ENCODE data around the gene TMEM150C.

- no peak for TF ChIP-seq CTCF (IDR thresholded peaks at IDR 0.05)
- TF ChIP-seq POLR2A (IDR thresholded peaks at IDR 0.05) = no peak
These were observed 42.7 kb downstream of the TMEM150C start for GRCh38 chr4:82519072-82519471.
